ENCODE results near the gene SERGEF. TPM values are rescaled to one million over a fixed set of nuclear protein-coding genes. Genes with fewer than 3 reads are reported as not detected.

The SERGEF gene
- total and polyA plus RNA-seq, 2 of the 4 experiments (the other 2 are of a cell fraction) = 12.2 to 18.1 TPM

DNA sequence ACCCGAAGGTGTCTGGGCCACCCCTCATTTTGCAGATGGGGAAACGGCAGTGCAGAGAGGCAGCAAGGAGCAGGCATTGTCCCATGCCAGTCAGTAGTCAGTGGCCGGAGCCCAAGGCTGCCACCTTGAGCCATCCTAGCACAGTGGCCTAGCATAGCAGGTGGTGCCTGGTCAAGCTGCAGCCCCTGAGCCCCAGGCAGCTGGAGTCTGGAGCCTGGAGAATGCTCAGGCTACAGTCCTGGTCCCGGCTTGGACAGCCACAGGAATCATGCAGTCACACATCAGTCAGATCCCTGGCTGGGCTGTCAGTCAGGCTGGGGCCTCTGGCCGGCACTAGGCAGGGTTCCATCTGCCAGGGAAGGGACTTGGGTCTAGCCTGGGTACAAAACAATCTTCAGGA lies 259.7 kb downstream of the SERGEF start:
- H3K23ac ChIP-seq (ENCODE audit: low read depth, low read length) = no peak overlapping the region
- in situ Hi-C loops (cut with MboI; ENCODE audit: low sequenced_read_pairs) = no loop called here
- no peak overlapping the region for H2BK120ac ChIP-seq (ENCODE audit: low read depth, low read length)

More for the DNA sequence above, 259.7 kb downstream of the SERGEF start:
- Histone ChIP-seq H4K5ac (ENCODE audit: low read depth, low read length) (no peak overlapping the region), H3K27me3 (ENCODE audit: control insufficient read depth, insufficient read depth, low read length) (peaks cover 41% of the 10 kb centered on the region), H3K4me2 (ENCODE audit: low read depth, low read length) (no peak overlapping the region), H3K9me3 (ENCODE audit: control insufficient read depth, insufficient read depth, low read length) (no peaks in the 10 kb centered on the region), H4K91ac (ENCODE audit: insufficient read depth, low read depth, low read length) (no peak overlapping the region), H4K20me1 (ENCODE audit: insufficient read depth, low read length) (no peaks in the 10 kb centered on the region), H3K56ac (ENCODE audit: extremely low read depth, insufficient read depth, low read length) (no peak overlapping the region), H3K36me3 (ENCODE audit: control insufficient read depth, insufficient read depth, low read length) (no peaks in the 10 kb centered on the region), H3K4ac (ENCODE audit: low read depth, low read length) (no peak overlapping the region), H3K9ac (ENCODE audit: low read depth, low read length) (no peak overlapping the region), H2AFZ (replicated peaks; ENCODE audit: low read length, poor library complexity) (no peak overlapping the region), H2AK5ac (ENCODE audit: low read depth, low read length) (no peak overlapping the region), H3K27ac (ENCODE audit: insufficient read depth, low read length) (no peak overlapping the region), H2BK5ac (ENCODE audit: low read depth, low read length, poor library complexity, severe bottlenecking) (no peak overlapping the region), H2BK15ac (ENCODE audit: low read depth, low read length) (no peak overlapping the region), H3K4me1 (ENCODE audit: control insufficient read depth, insufficient read depth, low read length) (no peaks in the 10 kb centered on the region), H2BK20ac (ENCODE audit: low read depth, low read length) (no peak overlapping the region), H3K18ac (ENCODE audit: low read depth, low read length) (no peak overlapping the region), H3K79me1 (ENCODE audit: low read depth in 1 of 2, low read length in 2 of 2) (no peaks in the 10 kb centered on the region), H3K4me3 (ENCODE audit: insufficient read depth, low read depth, low read length) (no peak overlapping the region), H2AK9ac (replicated peaks; ENCODE audit: low read depth, low read length, poor library complexity) (no peak overlapping the region), H4K8ac (ENCODE audit: low read depth in 2 of 2, low read length in 2 of 2) (no peak overlapping the region), H3K14ac (replicated peaks; ENCODE audit: low read depth, low read length) (no peak overlapping the region), H3K9me1 (ENCODE audit: insufficient read depth, low read length) (no peaks in the 10 kb centered on the region; the same call in 1 of the 2 replicates)
- WGBS, 2 experiments (ENCODE audit: extremely low coverage in 2 of 2, insufficient read length in 1 of 2) = 23% methylated on average over 3 of the region's 5 CpGs; no CpG with 5 or more reads in 1 of the 2 experiments
- TF ChIP-seq POLR2A (IDR thresholded peaks at IDR 0.05; ENCODE audit: low read depth, low read length) (no peak), MAZ (IDR thresholded peaks at IDR 0.05; ENCODE audit: borderline replicate concordance, low read depth, low read length) (no peak), RAD21 (IDR thresholded peaks at IDR 0.05; ENCODE audit: low read length) (no peak), FOS (IDR thresholded peaks at IDR 0.05; ENCODE audit: low read depth, low read length) (no peak), MXI1 (IDR thresholded peaks at IDR 0.05; ENCODE audit: borderline replicate concordance, low read depth, low read length) (no peak), BHLHE40 (IDR thresholded peaks at IDR 0.05; ENCODE audit: low read depth, low read length) (no peak), NFE2L2 (IDR thresholded peaks at IDR 0.05; ENCODE audit: low read depth, low read length) (no peak), CEBPB (IDR thresholded peaks at IDR 0.05; ENCODE audit: low read depth, low read length) (no peak), MAFK (IDR thresholded peaks at IDR 0.05; ENCODE audit: low read depth, low read length) (no peak)
- TF ChIP-seq, protein P1, sequence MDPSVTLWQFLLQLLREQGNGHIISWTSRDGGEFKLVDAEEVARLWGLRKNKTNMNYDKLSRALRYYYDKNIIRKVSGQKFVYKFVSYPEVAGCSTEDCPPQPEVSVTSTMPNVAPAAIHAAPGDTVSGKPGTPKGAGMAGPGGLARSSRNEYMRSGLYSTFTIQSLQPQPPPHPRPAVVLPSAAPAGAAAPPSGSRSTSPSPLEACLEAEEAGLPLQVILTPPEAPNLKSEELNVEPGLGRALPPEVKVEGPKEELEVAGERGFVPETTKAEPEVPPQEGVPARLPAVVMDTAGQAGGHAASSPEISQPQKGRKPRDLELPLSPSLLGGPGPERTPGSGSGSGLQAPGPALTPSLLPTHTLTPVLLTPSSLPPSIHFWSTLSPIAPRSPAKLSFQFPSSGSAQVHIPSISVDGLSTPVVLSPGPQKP (IDR thresholded peaks at IDR 0.05; ENCODE audit: borderline replicate concordance, low read depth, low read length) = no peak
- TF ChIP-seq, protein P2, sequence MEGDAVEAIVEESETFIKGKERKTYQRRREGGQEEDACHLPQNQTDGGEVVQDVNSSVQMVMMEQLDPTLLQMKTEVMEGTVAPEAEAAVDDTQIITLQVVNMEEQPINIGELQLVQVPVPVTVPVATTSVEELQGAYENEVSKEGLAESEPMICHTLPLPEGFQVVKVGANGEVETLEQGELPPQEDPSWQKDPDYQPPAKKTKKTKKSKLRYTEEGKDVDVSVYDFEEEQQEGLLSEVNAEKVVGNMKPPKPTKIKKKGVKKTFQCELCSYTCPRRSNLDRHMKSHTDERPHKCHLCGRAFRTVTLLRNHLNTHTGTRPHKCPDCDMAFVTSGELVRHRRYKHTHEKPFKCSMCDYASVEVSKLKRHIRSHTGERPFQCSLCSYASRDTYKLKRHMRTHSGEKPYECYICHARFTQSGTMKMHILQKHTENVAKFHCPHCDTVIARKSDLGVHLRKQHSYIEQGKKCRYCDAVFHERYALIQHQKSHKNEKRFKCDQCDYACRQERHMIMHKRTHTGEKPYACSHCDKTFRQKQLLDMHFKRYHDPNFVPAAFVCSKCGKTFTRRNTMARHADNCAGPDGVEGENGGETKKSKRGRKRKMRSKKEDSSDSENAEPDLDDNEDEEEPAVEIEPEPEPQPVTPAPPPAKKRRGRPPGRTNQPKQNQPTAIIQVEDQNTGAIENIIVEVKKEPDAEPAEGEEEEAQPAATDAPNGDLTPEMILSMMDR (conservative IDR thresholded peaks at IDR 0.05; ENCODE audit: low read depth, low read length) = no peak
- TF ChIP-seq, protein P3, sequence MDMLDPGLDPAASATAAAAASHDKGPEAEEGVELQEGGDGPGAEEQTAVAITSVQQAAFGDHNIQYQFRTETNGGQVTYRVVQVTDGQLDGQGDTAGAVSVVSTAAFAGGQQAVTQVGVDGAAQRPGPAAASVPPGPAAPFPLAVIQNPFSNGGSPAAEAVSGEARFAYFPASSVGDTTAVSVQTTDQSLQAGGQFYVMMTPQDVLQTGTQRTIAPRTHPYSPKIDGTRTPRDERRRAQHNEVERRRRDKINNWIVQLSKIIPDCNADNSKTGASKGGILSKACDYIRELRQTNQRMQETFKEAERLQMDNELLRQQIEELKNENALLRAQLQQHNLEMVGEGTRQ (IDR thresholded peaks at IDR 0.05; ENCODE audit: low read depth, low read length) = no peak
- ChIA-PET POLR2A (ENCODE audit: unreplicated experiment) (no interaction called here), CTCF (no interaction called here)
- ATAC-seq (ENCODE audit: low read depth) = no peak
- no peak for DNase-seq
- intact Hi-C loops (cut with micrococcal nuclease) (no loop called here), dilution Hi-C loops (cut with HindIII; ENCODE audit: low sequenced_read_pairs, unreplicated experiment) (no loop called here)
- no TSS peak for BruUV-seq (replicated peaks)

Data from IMR-90 (cell line).